Activated naive CD4-positive, alpha-beta T cell treated with anti-CD3 and anti-CD28 coated beads, Interleukin-2, amount 10 ng/mL, durations not matched to agents 5 hours and 36 hours (primary cell): ENCODE results near the gene DHCR7. TPM values are rescaled to one million over a fixed set of nuclear protein-coding genes. Genes with fewer than 3 reads are reported as not detected.

ENCODE experiments used
- microRNA-seq: library from miRNA; unstranded; fragments of <30 nt; microRNA quantifications from one replicate; pipeline ENCODE4 v1.2.0, GENCODE V29; 2022; ENCODE audit warnings: borderline microRNAs expressed, borderline replicate concordance
- total RNA-seq, 2 experiments: library from RNA; stranded (reverse); gene quantifications; one replicate each; pipeline ENCODE4 v1.2.3, GENCODE V29; 2021

Gene DHCR7, protein sequence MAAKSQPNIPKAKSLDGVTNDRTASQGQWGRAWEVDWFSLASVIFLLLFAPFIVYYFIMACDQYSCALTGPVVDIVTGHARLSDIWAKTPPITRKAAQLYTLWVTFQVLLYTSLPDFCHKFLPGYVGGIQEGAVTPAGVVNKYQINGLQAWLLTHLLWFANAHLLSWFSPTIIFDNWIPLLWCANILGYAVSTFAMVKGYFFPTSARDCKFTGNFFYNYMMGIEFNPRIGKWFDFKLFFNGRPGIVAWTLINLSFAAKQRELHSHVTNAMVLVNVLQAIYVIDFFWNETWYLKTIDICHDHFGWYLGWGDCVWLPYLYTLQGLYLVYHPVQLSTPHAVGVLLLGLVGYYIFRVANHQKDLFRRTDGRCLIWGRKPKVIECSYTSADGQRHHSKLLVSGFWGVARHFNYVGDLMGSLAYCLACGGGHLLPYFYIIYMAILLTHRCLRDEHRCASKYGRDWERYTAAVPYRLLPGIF
- total RNA-seq, result 10 to 100 TPM; 65.1 to 68.4 TPM

GRCh38 chr11:71448257-71449171 lies at the start of gene DHCR7:
Gene DHCR7 (minus strand): TSS chr11:71448393. CDS start chr11:71444952, 3,441 bp downstream.

DNA sequence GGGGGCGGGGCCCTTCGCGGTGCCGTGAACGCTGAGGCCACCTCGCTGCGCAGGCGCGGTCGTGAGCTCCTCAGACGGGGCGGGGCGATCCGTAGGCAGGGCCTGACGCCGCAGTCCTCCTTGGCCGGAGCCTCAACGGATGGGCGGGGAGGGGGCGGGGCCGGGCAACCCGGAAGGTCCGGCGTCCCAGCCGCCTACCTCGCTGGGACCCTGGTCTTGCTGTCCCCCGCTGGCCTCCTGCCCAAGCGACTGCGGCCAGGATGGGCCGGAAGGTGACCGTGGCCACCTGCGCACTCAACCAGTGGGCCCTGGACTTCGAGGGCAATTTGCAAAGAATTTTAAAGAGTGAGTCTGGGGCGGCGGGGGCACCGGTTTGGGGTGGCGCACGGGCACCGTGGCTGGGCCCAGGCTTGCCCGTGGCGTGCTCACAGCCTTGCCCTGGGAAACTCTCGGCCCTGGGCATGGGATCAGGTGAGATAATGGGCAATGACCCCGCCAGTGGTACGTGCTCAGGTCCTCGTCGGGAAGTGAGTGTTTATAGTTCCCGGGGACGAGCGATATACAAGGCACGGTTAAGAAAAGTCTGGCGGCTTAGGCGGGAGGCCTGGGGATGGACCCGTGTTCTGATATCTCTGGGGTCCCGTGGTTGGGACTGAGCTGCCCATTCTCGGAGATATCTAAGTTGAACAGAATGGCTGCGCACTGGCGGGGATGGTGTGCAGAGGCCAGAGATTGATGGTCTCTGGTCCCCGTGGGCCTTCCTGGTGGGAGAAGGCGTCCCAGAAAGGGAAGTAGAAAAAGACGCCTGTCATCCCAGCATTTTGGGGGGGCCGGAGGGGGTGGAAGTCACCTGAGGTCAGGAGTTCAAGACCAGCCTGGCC lies 5.1 kb upstream of the DHCR7 start, which contains the start of gene NADSYN1:
Gene NADSYN1 (plus strand): TSS at position 167 of the 881 bp plus-strand sequence. CDS start 94 bp downstream, at position 261.

Small RNA genes lying within 50 kb of the gene (microRNA-seq; reads per million reads assigned to microRNA genes)
- gene MIR6754, result not detected

Other genes with a start within 250 kb of the DHCR7 start
- gene SHANK2, start 195.8 kb downstream of the DHCR7 start, total RNA-seq, result not detected
- 100 to 1,000 TPM; 161 to 164 TPM for gene NADSYN1, start 4.8 kb upstream of the DHCR7 start, total RNA-seq
- under 1 TPM; 0.17 to 0.23 TPM for gene KRTAP5-7, start 78.9 kb upstream of the DHCR7 start, total RNA-seq
- under 1 TPM; 0.19 to 0.23 TPM for gene KRTAP5-8, start 89.6 kb upstream of the DHCR7 start, total RNA-seq
- not detected for gene KRTAP5-9, start 100.0 kb upstream of the DHCR7 start, total RNA-seq
- under 1 TPM in 1 of 2 experiments, not detected in 1; 0.26 TPM for gene KRTAP5-10, start 117.2 kb upstream of the DHCR7 start, total RNA-seq
- not detected for gene KRTAP5-11, start 134.5 kb upstream of the DHCR7 start, total RNA-seq